SU-DHL-6 (cell line): ENCODE results near the gene ATF6.

ENCODE experiments used
- EZH2phosphoT487 ChIP-seq: fragments of 200-600 bp; sonication (generic), shearing (Covaris generic); conservative IDR thresholded peaks from 2 replicates; pipeline ENCODE4 v1.6.1; 2018; ENCODE audit warnings: mild to moderate bottlenecking, antibody characterized with exemption, low read length, moderate library complexity, mixed read lengths
- TF ChIP-seq, protein P1 (sequence below): fragments of 200-600 bp; sonication (generic); IDR thresholded peaks from one replicate; pipeline ENCODE4 v1.5.1; 2017; ENCODE audit warnings: antibody characterized with exemption, mild to moderate bottlenecking, low read length, moderate library complexity; ENCODE audit not compliant: insufficient read depth, poor library complexity, severe bottlenecking

DNA sequence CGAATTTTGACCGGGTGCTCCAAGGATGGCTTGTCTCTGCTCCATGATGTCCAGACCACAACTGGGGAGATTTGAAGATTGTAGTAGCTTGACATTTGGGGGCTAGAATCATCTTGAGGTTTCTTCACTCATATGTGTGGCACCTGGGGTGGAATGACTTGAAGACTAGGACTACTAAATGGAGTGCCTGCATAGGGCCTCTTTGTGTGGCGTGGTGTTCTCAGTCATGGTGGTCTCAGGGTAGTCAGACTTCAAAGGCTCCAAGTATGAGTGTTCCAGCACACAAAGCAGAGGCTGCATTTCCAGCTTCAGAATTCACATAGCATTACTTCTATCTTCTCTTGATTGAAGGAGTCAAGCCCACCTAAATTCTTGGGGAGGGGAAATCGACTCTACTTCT lies 16.8 kb downstream of the ATF6 start:
- TF ChIP-seq, protein P1, sequence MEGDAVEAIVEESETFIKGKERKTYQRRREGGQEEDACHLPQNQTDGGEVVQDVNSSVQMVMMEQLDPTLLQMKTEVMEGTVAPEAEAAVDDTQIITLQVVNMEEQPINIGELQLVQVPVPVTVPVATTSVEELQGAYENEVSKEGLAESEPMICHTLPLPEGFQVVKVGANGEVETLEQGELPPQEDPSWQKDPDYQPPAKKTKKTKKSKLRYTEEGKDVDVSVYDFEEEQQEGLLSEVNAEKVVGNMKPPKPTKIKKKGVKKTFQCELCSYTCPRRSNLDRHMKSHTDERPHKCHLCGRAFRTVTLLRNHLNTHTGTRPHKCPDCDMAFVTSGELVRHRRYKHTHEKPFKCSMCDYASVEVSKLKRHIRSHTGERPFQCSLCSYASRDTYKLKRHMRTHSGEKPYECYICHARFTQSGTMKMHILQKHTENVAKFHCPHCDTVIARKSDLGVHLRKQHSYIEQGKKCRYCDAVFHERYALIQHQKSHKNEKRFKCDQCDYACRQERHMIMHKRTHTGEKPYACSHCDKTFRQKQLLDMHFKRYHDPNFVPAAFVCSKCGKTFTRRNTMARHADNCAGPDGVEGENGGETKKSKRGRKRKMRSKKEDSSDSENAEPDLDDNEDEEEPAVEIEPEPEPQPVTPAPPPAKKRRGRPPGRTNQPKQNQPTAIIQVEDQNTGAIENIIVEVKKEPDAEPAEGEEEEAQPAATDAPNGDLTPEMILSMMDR: no peak
- TF ChIP-seq EZH2phosphoT487: no peak
